SU-DHL-6 (cell line): Measurements from ENCODE around the gene GSTM2.

Source experiments
- H2AFZ ChIP-seq: fragments of 200-600 bp; sonication (generic); 2 replicates; pipeline ENCODE4 v1.6.1; 2014; ENCODE audit warnings: low read depth, mild to moderate bottlenecking, moderate library complexity, mixed read lengths, antibody characterized with exemption, low read length; ENCODE audit not compliant: severe bottlenecking
- H3F3A ChIP-seq: fragments of 200-600 bp; shearing (Covaris generic); 2 replicates; pipeline ENCODE4 v1.6.0; 2016; ENCODE audit warnings: antibody characterized with exemption, mild to moderate bottlenecking; ENCODE audit not compliant: insufficient read depth
- H3K27ac ChIP-seq: fragments of 200-600 bp; sonication (generic); 2 replicates; pipeline ENCODE4 v1.5.1; 2016; ENCODE audit warnings: low read depth, mild to moderate bottlenecking, low read length, moderate library complexity, mixed read lengths
- H3K27me3 ChIP-seq: fragments of 200-600 bp; sonication (generic), shearing (Covaris generic); 2 replicates; pipeline ENCODE4 v1.6.0; 2014; ENCODE audit warnings: mild to moderate bottlenecking, low read length
- H3K36me3 ChIP-seq: fragments of 200-600 bp; sonication (generic); 2 replicates; pipeline ENCODE4 v1.6.1; 2014; ENCODE audit warnings: mild to moderate bottlenecking, low read length, mixed read lengths
- H3K4me2 ChIP-seq: fragments of 300-600, 200-600 bp; shearing (Covaris generic), sonication (generic); 2 replicates; pipeline ENCODE4 v1.6.0; 2014; ENCODE audit warnings: low read length, low read depth, mild to moderate bottlenecking; ENCODE audit not compliant: poor library complexity, severe bottlenecking
- H3K4me3 ChIP-seq: fragments of 200-600 bp; sonication (generic); 2 replicates; pipeline ENCODE4 v1.5.1; 2014; ENCODE audit warnings: antibody characterized with exemption, low read length, mild to moderate bottlenecking, mixed read lengths; ENCODE audit not compliant: insufficient read depth, poor library complexity, severe bottlenecking
- H3K79me2 ChIP-seq: fragments of 200-600 bp; sonication (generic); 2 replicates; pipeline ENCODE4 v1.6.1; 2014; ENCODE audit warnings: mild to moderate bottlenecking, low read length, moderate library complexity; ENCODE audit not compliant: insufficient read depth
- H3K9ac ChIP-seq: fragments of 200-600 bp; sonication (generic); 2 replicates; pipeline ENCODE4 v1.7.0; 2014; ENCODE audit warnings: mild to moderate bottlenecking, low read length
- H3K9me2 ChIP-seq: fragments of 200-600 bp; sonication (generic); replicated peaks from 2 replicates; pipeline ENCODE4 v1.6.1; 2014; ENCODE audit warnings: low read length; ENCODE audit not compliant: insufficient read depth
- H3K9me3 ChIP-seq: fragments of 200-600 bp; sonication (generic); 2 replicates; pipeline ENCODE4 v1.6.1; 2014; ENCODE audit warnings: low read length, mixed read lengths; ENCODE audit not compliant: insufficient read depth
- H4K20me1 ChIP-seq: fragments of 200-600 bp; sonication (generic); 2 replicates; pipeline ENCODE4 v1.6.1; 2014; ENCODE audit warnings: low read depth, mild to moderate bottlenecking, antibody characterized with exemption, low read length, moderate library complexity, mixed read lengths
- EZH2phosphoT487 ChIP-seq: fragments of 200-600 bp; sonication (generic), shearing (Covaris generic); conservative IDR thresholded peaks from 2 replicates; pipeline ENCODE4 v1.6.1; 2018; ENCODE audit warnings: mild to moderate bottlenecking, antibody characterized with exemption, low read length, moderate library complexity, mixed read lengths
- TF ChIP-seq, protein P1 (sequence below): fragments of 200-600 bp; sonication (generic); IDR thresholded peaks from one replicate; pipeline ENCODE4 v1.5.1; 2017; ENCODE audit warnings: antibody characterized with exemption, mild to moderate bottlenecking, low read length, moderate library complexity; ENCODE audit not compliant: insufficient read depth, poor library complexity, severe bottlenecking

The GSTM2 gene

DNA sequence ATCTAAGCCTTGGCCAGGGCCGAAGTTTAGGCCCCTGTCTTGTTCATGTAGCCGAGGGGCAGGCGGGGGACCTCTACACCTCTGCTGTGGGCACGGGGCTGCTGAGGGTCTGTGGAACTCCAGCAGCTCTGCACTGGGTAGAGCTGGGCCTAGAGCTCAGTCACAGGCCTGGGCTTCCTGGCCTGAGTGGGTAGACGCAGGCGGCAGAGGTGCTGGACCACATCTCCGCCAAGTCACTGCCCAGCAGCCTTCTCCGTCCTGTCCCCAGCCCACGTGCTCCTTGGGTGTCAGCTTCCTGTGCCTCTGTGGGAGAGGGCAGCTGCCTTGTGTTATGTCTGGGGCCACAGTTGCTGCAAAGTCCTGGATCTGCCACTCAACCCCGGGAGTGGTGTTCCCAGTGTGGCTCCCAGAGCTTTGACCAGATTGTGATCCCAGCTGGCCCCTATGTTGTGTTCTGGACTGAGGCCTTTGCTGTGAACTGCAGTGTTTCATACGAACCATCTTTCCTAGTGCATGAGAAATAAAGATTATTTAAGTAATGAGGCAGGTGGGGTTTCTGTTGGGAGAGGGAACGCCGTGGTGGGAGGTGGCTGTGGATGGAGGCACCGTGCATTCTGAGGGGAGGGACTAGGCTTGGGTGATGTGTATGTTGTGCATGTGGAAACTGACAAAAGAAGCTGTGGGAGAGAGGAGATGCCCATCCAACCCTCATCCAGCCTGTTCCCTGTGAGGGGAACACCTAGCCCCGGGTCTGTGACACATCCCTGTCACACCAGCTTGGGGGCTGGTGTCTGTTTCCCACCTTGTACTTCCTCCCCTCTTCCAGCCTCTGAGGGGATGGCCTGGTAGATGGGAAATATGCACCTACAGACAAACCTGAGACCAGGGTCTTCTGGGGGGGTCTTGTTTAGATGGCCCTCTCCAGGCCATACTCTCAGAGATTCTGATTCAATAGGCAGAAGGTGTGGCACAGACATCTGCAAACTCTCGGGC, 36.0 kb upstream of the GSTM2 start:
- H3F3A ChIP-seq: no peaks in the 10 kb centered on the region
- no peaks in the 10 kb centered on the region for H3K9me2 ChIP-seq
- no peak overlapping the region for H3K9ac ChIP-seq
- H4K20me1 ChIP-seq: no peaks in the 10 kb centered on the region
- H3K27ac ChIP-seq: no peak overlapping the region
- no peaks in the 10 kb centered on the region for H3K36me3 ChIP-seq
- no peaks in the 10 kb centered on the region for H3K27me3 ChIP-seq
- TF ChIP-seq, protein P1, sequence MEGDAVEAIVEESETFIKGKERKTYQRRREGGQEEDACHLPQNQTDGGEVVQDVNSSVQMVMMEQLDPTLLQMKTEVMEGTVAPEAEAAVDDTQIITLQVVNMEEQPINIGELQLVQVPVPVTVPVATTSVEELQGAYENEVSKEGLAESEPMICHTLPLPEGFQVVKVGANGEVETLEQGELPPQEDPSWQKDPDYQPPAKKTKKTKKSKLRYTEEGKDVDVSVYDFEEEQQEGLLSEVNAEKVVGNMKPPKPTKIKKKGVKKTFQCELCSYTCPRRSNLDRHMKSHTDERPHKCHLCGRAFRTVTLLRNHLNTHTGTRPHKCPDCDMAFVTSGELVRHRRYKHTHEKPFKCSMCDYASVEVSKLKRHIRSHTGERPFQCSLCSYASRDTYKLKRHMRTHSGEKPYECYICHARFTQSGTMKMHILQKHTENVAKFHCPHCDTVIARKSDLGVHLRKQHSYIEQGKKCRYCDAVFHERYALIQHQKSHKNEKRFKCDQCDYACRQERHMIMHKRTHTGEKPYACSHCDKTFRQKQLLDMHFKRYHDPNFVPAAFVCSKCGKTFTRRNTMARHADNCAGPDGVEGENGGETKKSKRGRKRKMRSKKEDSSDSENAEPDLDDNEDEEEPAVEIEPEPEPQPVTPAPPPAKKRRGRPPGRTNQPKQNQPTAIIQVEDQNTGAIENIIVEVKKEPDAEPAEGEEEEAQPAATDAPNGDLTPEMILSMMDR: no peak
- no peak for TF ChIP-seq EZH2phosphoT487
- no peak overlapping the region for H3K4me2 ChIP-seq
- H3K4me3 ChIP-seq: no peak overlapping the region
- H3K9me3 ChIP-seq: no peaks in the 10 kb centered on the region
- no peak overlapping the region for H2AFZ ChIP-seq
- H3K79me2 ChIP-seq: no peaks in the 10 kb centered on the region

DNA sequence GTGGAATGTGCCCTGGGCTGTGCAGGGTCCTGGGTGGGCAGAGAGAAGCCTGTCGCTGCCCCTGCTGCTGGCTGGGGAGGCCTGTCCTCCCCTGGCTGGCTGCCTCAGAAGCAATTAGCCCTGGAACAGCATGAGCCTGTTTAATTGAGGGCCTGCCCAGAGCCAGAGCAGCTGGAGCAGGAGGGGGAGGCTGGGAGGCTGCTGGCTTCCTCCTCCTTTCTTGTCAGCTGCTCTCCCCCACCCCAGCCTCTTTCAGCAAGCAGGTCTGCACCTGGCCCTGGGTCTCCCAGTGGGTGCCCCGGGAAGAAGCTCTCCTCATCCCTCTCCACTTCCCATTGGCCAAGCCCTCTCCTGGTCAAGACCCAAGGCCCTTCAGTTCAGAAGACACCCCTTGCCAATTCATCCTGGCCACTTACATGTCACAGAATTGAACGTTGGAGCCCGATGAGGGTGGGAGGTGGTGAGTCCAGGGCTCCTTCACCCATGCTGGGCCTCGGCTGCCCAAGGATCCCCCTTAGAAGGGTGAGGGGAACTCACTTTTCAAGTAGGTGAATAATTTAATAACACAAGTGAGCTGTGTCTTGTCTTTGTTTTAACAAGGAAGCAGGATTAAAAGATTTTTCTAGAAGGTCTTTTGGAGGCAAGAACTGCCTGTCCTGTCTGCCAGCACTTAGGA, 35.0 kb upstream of the GSTM2 start:
- no peak overlapping the region for H3K9ac ChIP-seq
- H2AFZ ChIP-seq: no peak overlapping the region
- no peaks in the 10 kb centered on the region for H3K9me3 ChIP-seq
- no peak overlapping the region for H3K4me3 ChIP-seq
- no peaks in the 10 kb centered on the region for H3K36me3 ChIP-seq
- H3K27me3 ChIP-seq: no peaks in the 10 kb centered on the region
- no peak overlapping the region for H3K4me2 ChIP-seq
- no peaks in the 10 kb centered on the region for H3K9me2 ChIP-seq
- TF ChIP-seq EZH2phosphoT487: no peak
- no peaks in the 10 kb centered on the region for H4K20me1 ChIP-seq
- no peaks in the 10 kb centered on the region for H3K79me2 ChIP-seq
- no peaks in the 10 kb centered on the region for H3F3A ChIP-seq
- H3K27ac ChIP-seq: no peak overlapping the region

DNA sequence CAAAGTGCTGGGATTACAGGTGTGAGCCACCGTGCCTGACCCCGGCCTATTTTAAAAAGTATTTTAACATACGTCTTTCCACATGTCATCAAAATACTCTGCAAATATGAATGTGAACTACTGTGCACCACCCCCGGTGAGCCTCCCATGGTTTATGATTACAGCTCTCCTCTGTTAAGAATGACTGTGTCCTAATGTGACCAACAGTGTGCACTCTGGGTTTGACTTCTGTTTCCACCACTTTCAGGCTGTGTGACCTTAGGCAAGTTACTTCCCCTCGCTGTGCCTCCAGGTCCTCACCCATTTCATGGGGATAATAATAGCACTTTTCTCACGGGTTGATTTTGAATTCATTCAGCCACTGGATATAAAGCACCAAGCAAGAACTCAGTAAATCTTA, 33.6 kb upstream of the GSTM2 start:
- no peaks in the 10 kb centered on the region for H3K36me3 ChIP-seq
- H3K79me2 ChIP-seq: no peaks in the 10 kb centered on the region
- H3K9ac ChIP-seq: no peak overlapping the region
- no peaks in the 10 kb centered on the region for H3K27me3 ChIP-seq
- H2AFZ ChIP-seq: no peak overlapping the region
- no peak overlapping the region for H3K27ac ChIP-seq
- no peaks in the 10 kb centered on the region for H4K20me1 ChIP-seq
- no peak overlapping the region for H3K4me2 ChIP-seq
- TF ChIP-seq, protein P1: no peak
- TF ChIP-seq EZH2phosphoT487: no peak
- H3F3A ChIP-seq: no peaks in the 10 kb centered on the region
- no peaks in the 10 kb centered on the region for H3K9me2 ChIP-seq
- no peak overlapping the region for H3K4me3 ChIP-seq
- H3K9me3 ChIP-seq: no peaks in the 10 kb centered on the region
